ENCODE results near the gene ZSCAN1. TPM values are rescaled to one million over a fixed set of nuclear protein-coding genes. Genes with fewer than 3 reads are reported as not detected.

ZSCAN1 gene
- polyA plus RNA-seq, 1 of the 3 experiments (the other 2 are of a cell fraction) = not detected

DNA sequence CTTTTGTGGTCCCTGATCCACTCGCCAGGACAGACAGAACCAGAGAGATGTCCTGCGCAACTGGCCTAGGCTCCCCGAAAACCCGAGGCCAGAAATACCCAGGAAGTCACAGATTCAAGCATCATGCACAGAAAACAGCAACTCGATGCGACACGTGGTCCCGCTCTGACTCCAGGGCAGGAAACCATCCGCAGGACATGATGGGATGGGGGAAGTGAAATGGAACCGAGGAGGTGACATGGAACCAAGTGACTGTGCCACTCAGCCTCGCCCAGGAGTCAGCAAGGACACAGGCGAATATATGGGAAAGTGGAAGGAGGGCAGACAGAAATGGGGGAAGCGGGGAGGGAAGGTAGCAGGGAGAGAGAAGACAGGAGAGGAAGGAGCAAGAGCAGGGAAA lies 63.1 kb downstream of the ZSCAN1 start:
- no peaks in the 10 kb centered on the region for H3K79me2 ChIP-seq (ENCODE audit: insufficient read depth)
- no peak overlapping the region for H3K27ac ChIP-seq (ENCODE audit: low read depth in 2 of 2, low read length in 1 of 2)
- H4K20me1 ChIP-seq (ENCODE audit: insufficient read depth) = no peaks in the 10 kb centered on the region
- H3K9me3 ChIP-seq = no peaks in the 10 kb centered on the region
- H3K36me3 ChIP-seq (replicated peaks in 1 of 2; ENCODE audit: control insufficient read depth in 1 of 2, insufficient read depth in 2 of 2, low read length in 1 of 2) = no peaks in the 10 kb centered on the region
- peak overlapping the region; percentile 73 for H3K4me2 ChIP-seq
- 62% methylated on average over 13 of the region's 13 CpGs for WGBS (ENCODE audit: low lambda C conversion rate)
- DNase-seq = no peak
- no peaks in the 10 kb centered on the region for H3K9me2 ChIP-seq
- H3K4me1 ChIP-seq (ENCODE audit: control insufficient read depth in 1 of 2, insufficient read depth in 2 of 2, low read depth in 1 of 2, low read length in 1 of 2) = peaks cover 0 to 11% of the 10 kb centered on the region in 2 experiments; a peak in 1 of 4 replicates
- CTCF ChIA-PET = no interaction called here
- no peak overlapping the region for H3K9ac ChIP-seq
- no peak overlapping the region for H2AFZ ChIP-seq (ENCODE audit: low read depth)
- H3K4me3 ChIP-seq (ENCODE audit: low read depth in 2 of 2, low read length in 1 of 2) = peak overlapping the region; percentile 43 to 82; a peak in 3 of 4 replicates
- H3K27me3 ChIP-seq (ENCODE audit: insufficient read depth) = no peaks in the 10 kb centered on the region
- POLR2A ChIA-PET = no interaction called here
- H3F3A ChIP-seq (replicated peaks; ENCODE audit: insufficient read depth) = no peaks in the 10 kb centered on the region
- no peak for TF ChIP-seq CHD2 (IDR thresholded peaks at IDR 0.05; ENCODE audit: low read length, partially characterized antibody)
- TF ChIP-seq RXRA (IDR thresholded peaks at IDR 0.05; ENCODE audit: borderline replicate concordance, low read depth) = no peak
- TF ChIP-seq, protein P1, sequence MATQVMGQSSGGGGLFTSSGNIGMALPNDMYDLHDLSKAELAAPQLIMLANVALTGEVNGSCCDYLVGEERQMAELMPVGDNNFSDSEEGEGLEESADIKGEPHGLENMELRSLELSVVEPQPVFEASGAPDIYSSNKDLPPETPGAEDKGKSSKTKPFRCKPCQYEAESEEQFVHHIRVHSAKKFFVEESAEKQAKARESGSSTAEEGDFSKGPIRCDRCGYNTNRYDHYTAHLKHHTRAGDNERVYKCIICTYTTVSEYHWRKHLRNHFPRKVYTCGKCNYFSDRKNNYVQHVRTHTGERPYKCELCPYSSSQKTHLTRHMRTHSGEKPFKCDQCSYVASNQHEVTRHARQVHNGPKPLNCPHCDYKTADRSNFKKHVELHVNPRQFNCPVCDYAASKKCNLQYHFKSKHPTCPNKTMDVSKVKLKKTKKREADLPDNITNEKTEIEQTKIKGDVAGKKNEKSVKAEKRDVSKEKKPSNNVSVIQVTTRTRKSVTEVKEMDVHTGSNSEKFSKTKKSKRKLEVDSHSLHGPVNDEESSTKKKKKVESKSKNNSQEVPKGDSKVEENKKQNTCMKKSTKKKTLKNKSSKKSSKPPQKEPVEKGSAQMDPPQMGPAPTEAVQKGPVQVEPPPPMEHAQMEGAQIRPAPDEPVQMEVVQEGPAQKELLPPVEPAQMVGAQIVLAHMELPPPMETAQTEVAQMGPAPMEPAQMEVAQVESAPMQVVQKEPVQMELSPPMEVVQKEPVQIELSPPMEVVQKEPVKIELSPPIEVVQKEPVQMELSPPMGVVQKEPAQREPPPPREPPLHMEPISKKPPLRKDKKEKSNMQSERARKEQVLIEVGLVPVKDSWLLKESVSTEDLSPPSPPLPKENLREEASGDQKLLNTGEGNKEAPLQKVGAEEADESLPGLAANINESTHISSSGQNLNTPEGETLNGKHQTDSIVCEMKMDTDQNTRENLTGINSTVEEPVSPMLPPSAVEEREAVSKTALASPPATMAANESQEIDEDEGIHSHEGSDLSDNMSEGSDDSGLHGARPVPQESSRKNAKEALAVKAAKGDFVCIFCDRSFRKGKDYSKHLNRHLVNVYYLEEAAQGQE (IDR thresholded peaks at IDR 0.05; ENCODE audit: low read depth, low read length) = no peak
- no peak for TF ChIP-seq TEAD4 (IDR thresholded peaks at IDR 0.05; ENCODE audit: borderline replicate concordance, insufficient read depth)
- TF ChIP-seq MEF2A (IDR thresholded peaks at IDR 0.05; ENCODE audit: borderline replicate concordance, low read depth) = no peak
- TF ChIP-seq, protein P2, sequence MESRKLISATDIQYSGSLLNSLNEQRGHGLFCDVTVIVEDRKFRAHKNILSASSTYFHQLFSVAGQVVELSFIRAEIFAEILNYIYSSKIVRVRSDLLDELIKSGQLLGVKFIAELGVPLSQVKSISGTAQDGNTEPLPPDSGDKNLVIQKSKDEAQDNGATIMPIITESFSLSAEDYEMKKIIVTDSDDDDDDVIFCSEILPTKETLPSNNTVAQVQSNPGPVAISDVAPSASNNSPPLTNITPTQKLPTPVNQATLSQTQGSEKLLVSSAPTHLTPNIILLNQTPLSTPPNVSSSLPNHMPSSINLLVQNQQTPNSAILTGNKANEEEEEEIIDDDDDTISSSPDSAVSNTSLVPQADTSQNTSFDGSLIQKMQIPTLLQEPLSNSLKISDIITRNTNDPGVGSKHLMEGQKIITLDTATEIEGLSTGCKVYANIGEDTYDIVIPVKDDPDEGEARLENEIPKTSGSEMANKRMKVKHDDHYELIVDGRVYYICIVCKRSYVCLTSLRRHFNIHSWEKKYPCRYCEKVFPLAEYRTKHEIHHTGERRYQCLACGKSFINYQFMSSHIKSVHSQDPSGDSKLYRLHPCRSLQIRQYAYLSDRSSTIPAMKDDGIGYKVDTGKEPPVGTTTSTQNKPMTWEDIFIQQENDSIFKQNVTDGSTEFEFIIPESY (IDR thresholded peaks at IDR 0.05; ENCODE audit: borderline replicate concordance, low read depth) = no peak
- TF ChIP-seq, protein P3, sequence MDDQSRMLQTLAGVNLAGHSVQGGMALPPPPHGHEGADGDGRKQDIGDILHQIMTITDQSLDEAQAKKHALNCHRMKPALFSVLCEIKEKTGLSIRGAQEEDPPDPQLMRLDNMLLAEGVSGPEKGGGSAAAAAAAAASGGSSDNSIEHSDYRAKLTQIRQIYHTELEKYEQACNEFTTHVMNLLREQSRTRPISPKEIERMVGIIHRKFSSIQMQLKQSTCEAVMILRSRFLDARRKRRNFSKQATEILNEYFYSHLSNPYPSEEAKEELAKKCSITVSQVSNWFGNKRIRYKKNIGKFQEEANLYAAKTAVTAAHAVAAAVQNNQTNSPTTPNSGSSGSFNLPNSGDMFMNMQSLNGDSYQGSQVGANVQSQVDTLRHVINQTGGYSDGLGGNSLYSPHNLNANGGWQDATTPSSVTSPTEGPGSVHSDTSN (IDR thresholded peaks at IDR 0.05) = no peak
- TF ChIP-seq, protein P4, sequence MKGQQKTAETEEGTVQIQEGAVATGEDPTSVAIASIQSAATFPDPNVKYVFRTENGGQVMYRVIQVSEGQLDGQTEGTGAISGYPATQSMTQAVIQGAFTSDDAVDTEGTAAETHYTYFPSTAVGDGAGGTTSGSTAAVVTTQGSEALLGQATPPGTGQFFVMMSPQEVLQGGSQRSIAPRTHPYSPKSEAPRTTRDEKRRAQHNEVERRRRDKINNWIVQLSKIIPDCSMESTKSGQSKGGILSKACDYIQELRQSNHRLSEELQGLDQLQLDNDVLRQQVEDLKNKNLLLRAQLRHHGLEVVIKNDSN (IDR thresholded peaks at IDR 0.05; ENCODE audit: borderline replicate concordance, low read depth) = no peak
- TF ChIP-seq JUND (IDR thresholded peaks at IDR 0.05) = no peak
- no peak for TF ChIP-seq FOSL2 (IDR thresholded peaks at IDR 0.05; ENCODE audit: borderline replicate concordance, low read depth)
- no peak for TF ChIP-seq EP300 (IDR thresholded peaks at IDR 0.05; ENCODE audit: borderline replicate concordance in 1 of 2, low read depth in 1 of 2, low read length in 1 of 2)
- TF ChIP-seq RFX5 (IDR thresholded peaks at IDR 0.05; ENCODE audit: low read length) = no peak
- no peak for TF ChIP-seq TCF12 (IDR thresholded peaks at IDR 0.05)
- TF ChIP-seq SIN3A (IDR thresholded peaks at IDR 0.05; ENCODE audit: borderline replicate concordance, low read depth, low read length) = no peak
- no peak for TF ChIP-seq FOXM1 (IDR thresholded peaks at IDR 0.05; ENCODE audit: low read depth)
- TF ChIP-seq NRF1 (IDR thresholded peaks at IDR 0.05; ENCODE audit: low read depth, low read length) = no peak

All from SK-N-SH (cell line).